HepG2 (cell line): ENCODE measurements around the gene ICAM3. TPM values are rescaled to one million over a fixed set of nuclear protein-coding genes. Genes with fewer than 3 reads are reported as not detected.

Experiments used
- ARNTL ChIP-seq: sonication (generic); formaldehyde crosslinking; IDR thresholded peaks from 2 replicates; pipeline ENCODE4 v1.4.0; 2020; ENCODE audit warnings: mild to moderate bottlenecking, missing genetic modification reagents
- CENPX ChIP-seq: sonication (generic); formaldehyde crosslinking; IDR thresholded peaks from 2 replicates; pipeline ENCODE4 v1.9.0; 2021; ENCODE audit warnings: mild to moderate bottlenecking, missing genetic modification reagents, moderate library complexity
- GATAD2A ChIP-seq: IDR thresholded peaks from 2 replicates; pipeline ENCODE4 v1.6.1; 2016
- GRHL1 ChIP-seq: sonication (generic); formaldehyde crosslinking; conservative IDR thresholded peaks from 2 replicates; pipeline ENCODE4 v1.8.0; 2022; ENCODE audit warnings: missing genetic modification reagents
- GTF2F1 ChIP-seq: fragments of 150-350 bp; IDR thresholded peaks from 2 replicates; pipeline ENCODE4 v1.6.1; 2014; ENCODE audit warnings: low read length
- HES4 ChIP-seq: sonication (generic); formaldehyde crosslinking; IDR thresholded peaks from 2 replicates; pipeline ENCODE4 v1.9.0; 2021; ENCODE audit warnings: mild to moderate bottlenecking, missing genetic modification reagents, borderline replicate concordance
- HMGXB3 ChIP-seq: sonication (generic); formaldehyde crosslinking; IDR thresholded peaks from 2 replicates; pipeline ENCODE4 v1.4.0; 2020; ENCODE audit warnings: missing genetic modification reagents, borderline replicate concordance
- KAT8 ChIP-seq: IDR thresholded peaks from 2 replicates; pipeline ENCODE4 v1.6.1; 2016; ENCODE audit warnings: missing genetic modification reagents, missing compliant biosample characterization
- MYNN ChIP-seq: sonication (generic); formaldehyde crosslinking; IDR thresholded peaks from 2 replicates; pipeline ENCODE4 v1.4.0; 2020; ENCODE audit warnings: mild to moderate bottlenecking, low read depth, missing genetic modification reagents
- NPAS2 ChIP-seq: sonication (generic); formaldehyde crosslinking; IDR thresholded peaks from 2 replicates; pipeline ENCODE4 v1.8.0; 2022; ENCODE audit warnings: mild to moderate bottlenecking, missing genetic modification reagents, borderline replicate concordance
- NR0B2 ChIP-seq: sonication (generic); formaldehyde crosslinking; IDR thresholded peaks from 2 replicates; pipeline ENCODE4 v1.4.0; 2020; ENCODE audit warnings: mild to moderate bottlenecking, missing genetic modification reagents
- RFX1 ChIP-seq: fragments of 450-650 bp; IDR thresholded peaks from 2 replicates; pipeline ENCODE4 v1.6.1; 2017
- RXRA ChIP-seq: sonication (generic); formaldehyde crosslinking; IDR thresholded peaks from 2 replicates; pipeline ENCODE4 v1.5.1; 2020; ENCODE audit warnings: missing genetic modification reagents
- THAP8 ChIP-seq: sonication (generic); formaldehyde crosslinking; IDR thresholded peaks from 2 replicates; pipeline ENCODE4 v1.5.1; 2020; ENCODE audit warnings: missing genetic modification reagents, mild to moderate bottlenecking, borderline replicate concordance
- ZNF18 ChIP-seq: sonication (generic); formaldehyde crosslinking; IDR thresholded peaks from 2 replicates; pipeline ENCODE4 v1.8.0; 2022; ENCODE audit warnings: mild to moderate bottlenecking, missing genetic modification reagents; ENCODE audit not compliant: insufficient replicate concordance
- ZNF232 ChIP-seq: sonication (generic); formaldehyde crosslinking; IDR thresholded peaks from 2 replicates; pipeline ENCODE4 v1.4.0; 2020; ENCODE audit warnings: missing genetic modification reagents, borderline replicate concordance
- ZNF253 ChIP-seq: sonication (generic); formaldehyde crosslinking; IDR thresholded peaks from 2 replicates; pipeline ENCODE4 v1.8.0; 2022; ENCODE audit warnings: mild to moderate bottlenecking, missing genetic modification reagents, borderline replicate concordance
- ZNF556 ChIP-seq: sonication (generic); formaldehyde crosslinking; IDR thresholded peaks from 2 replicates; pipeline ENCODE4 v1.4.0; 2020; ENCODE audit warnings: mild to moderate bottlenecking, missing genetic modification reagents, borderline replicate concordance
- ZNF607 ChIP-seq: sonication (generic); formaldehyde crosslinking; IDR thresholded peaks from 2 replicates; pipeline ENCODE4 v1.5.1; 2020; ENCODE audit warnings: missing genetic modification reagents, mild to moderate bottlenecking, borderline replicate concordance
- ZNF614 ChIP-seq: IDR thresholded peaks from 2 replicates; pipeline ENCODE4 v1.6.1; 2018; ENCODE audit warnings: missing biosample characterization, missing genetic modification reagents, inconsistent platforms, borderline replicate concordance
- ZNF678 ChIP-seq: sonication (generic); formaldehyde crosslinking; IDR thresholded peaks from 2 replicates; pipeline ENCODE4 v1.4.0; 2020; ENCODE audit warnings: mild to moderate bottlenecking, missing genetic modification reagents
- polyA plus RNA-seq, 8 experiments: library from polyadenylated mRNA; depleted of rRNA in 3 of 8; stranded (reverse) in 7 of 8; unstranded in 1 of 8; fragments of >200 nt; fragmentation: Illumina TruSeq in 4 of 8; extraction: Trizol in 4 of 8; gene quantifications; 2 replicates each; pipeline versions ENCODE4 v1.2.1 to v1.2.3, GENCODE V29; 2011 to 2016; ENCODE audit warnings: low read depth in 4 of 8, missing spikeins in 1 of 8, mixed read lengths in 1 of 8; ENCODE audit not compliant: insufficient read depth in 1 of 8
- total RNA-seq, 5 experiments: library from RNA; depleted of rRNA; stranded (reverse); fragments of >200 nt; fragmentation: Illumina TruSeq; extraction: Trizol; gene quantifications; 2 replicates each; pipeline ENCODE4 v1.2.3, GENCODE V29; 2016; ENCODE audit warnings: low read depth in 1 of 5

Gene ICAM3
- total and polyA plus RNA-seq, 2 of the 13 experiments (the other 11 are each of a cell fraction or from before 2014, with no cell fraction given), result 14.1 to 21.0 TPM

GRCh38 chr19:10289167-10289835 is 50.1 kb downstream of the ICAM3 start (continued):
- TF ChIP-seq ZNF18 (no peak), NPAS2 (CRISPR knock-in tag) (0 out of 2 replicates have a peak, but pooled peaks have one; percentile 73), NR0B2 (CRISPR knock-in tag) (peak; percentile 87; the same call in 1 of the 2 replicates), GRHL1 (CRISPR knock-in tag) (no peak), ZNF607 (CRISPR knock-in tag) (no peak), THAP8 (CRISPR knock-in tag) (no peak), ARNTL (peak; percentile 73), ZNF556 (CRISPR knock-in tag) (no peak), RFX1 (no peak), RXRA (no peak), GTF2F1 (no peak), GATAD2A (CRISPR knock-in tag) (no peak; the same call in 1 of the 2 replicates), ZNF253 (CRISPR knock-in tag) (no peak), KAT8 (0 out of 2 replicates have a peak, but pooled peaks have one; percentile 19), ZNF678 (CRISPR knock-in tag) (no peak), HMGXB3 (no peak), HES4 (CRISPR knock-in tag) (no peak), ZNF614 (no peak), MYNN (CRISPR knock-in tag) (no peak), CENPX (no peak), ZNF232 (CRISPR knock-in tag) (peak; percentile 70; the same call in 1 of the 2 replicates)
